ENCODE data around the gene GPR35. TPM values are rescaled to one million over a fixed set of nuclear protein-coding genes. Genes with fewer than 3 reads are reported as not detected.
A peak's percentile ranks its signal among the peaks of the same experiment; 100 is the strongest.

The GPR35 gene
- total RNA-seq, 1 donor from 2014 or later = 4.7 TPM

- H3K36me3 ChIP-seq = peaks cover 31% of the 10 kb centered on the region
- no peak for TF ChIP-seq CTCF (IDR thresholded peaks at IDR 0.05)
- intact Hi-C loops (cut with DNase I) = no loop called here
- H3K9me3 ChIP-seq = no peaks in the 10 kb centered on the region
- H3K27ac ChIP-seq = peak overlapping the region; percentile 92
- peak overlapping the region; percentile 96 for H3K4me3 ChIP-seq
- ATAC-seq (peak; percentile 46 to 65), DNase-seq (peak; percentile 74)
- no peaks in the 10 kb centered on the region for H3K27me3 ChIP-seq (ENCODE audit: low read depth)
- peaks cover 31% of the 10 kb centered on the region for H3K4me1 ChIP-seq
Observed at GRCh38 chr2:240586919-240587800, 38.1 kb upstream of the GPR35 start.

- intact Hi-C loops (cut with DNase I) = no loop called here
- Histone ChIP-seq H3K4me3 (peak overlapping the region; percentile 96), H3K9me3 (no peaks in the 10 kb centered on the region), H3K36me3 (peaks cover 40% of the 10 kb centered on the region), H3K27me3 (ENCODE audit: low read depth) (no peaks in the 10 kb centered on the region), H3K27ac (no peak overlapping the region), H3K4me1 (peaks cover 31% of the 10 kb centered on the region)
- TF ChIP-seq CTCF (IDR thresholded peaks at IDR 0.05) = no peak
- no peak for ATAC-seq
- DNase-seq = peak; percentile 18
Observed at GRCh38 chr2:240588006-240588655, 37.1 kb upstream of the GPR35 start.

GRCh38 chr2:240588669-240589068, 36.6 kb upstream of the GPR35 start:
- Histone ChIP-seq H3K27me3 (ENCODE audit: low read depth) (no peaks in the 10 kb centered on the region), H3K9me3 (no peaks in the 10 kb centered on the region), H3K4me1 (peaks cover 31% of the 10 kb centered on the region), H3K27ac (no peak overlapping the region), H3K36me3 (peaks cover 44% of the 10 kb centered on the region), H3K4me3 (no peak overlapping the region)
- ATAC-seq (no peak), DNase-seq (peak; percentile 20)
- no peak for TF ChIP-seq CTCF (IDR thresholded peaks at IDR 0.05)
- intact Hi-C loops (cut with DNase I) = no loop called here

GRCh38 chr2:240589375-240589774, 35.9 kb upstream of the GPR35 start:
- TF ChIP-seq CTCF (IDR thresholded peaks at IDR 0.05) = no peak
- no peak overlapping the region for H3K4me3 ChIP-seq
- H3K27ac ChIP-seq = no peak overlapping the region
- DNase-seq (peak; percentile 24), ATAC-seq (no peak)
- intact Hi-C loops (cut with DNase I) = no loop called here
- peaks cover 28% of the 10 kb centered on the region for H3K4me1 ChIP-seq
- no peaks in the 10 kb centered on the region for H3K9me3 ChIP-seq
- H3K36me3 ChIP-seq = peaks cover 49% of the 10 kb centered on the region
- no peaks in the 10 kb centered on the region for H3K27me3 ChIP-seq (ENCODE audit: low read depth)

- H3K36me3 ChIP-seq = peaks cover 53% of the 10 kb centered on the region
- no peaks in the 10 kb centered on the region for H3K27me3 ChIP-seq (ENCODE audit: low read depth)
- intact Hi-C loops (cut with DNase I) = no loop called here
- peaks cover 22% of the 10 kb centered on the region for H3K4me1 ChIP-seq
- DNase-seq (peak; percentile 24), ATAC-seq (no peak)
- H3K4me3 ChIP-seq = no peak overlapping the region
- no peak overlapping the region for H3K27ac ChIP-seq
- TF ChIP-seq CTCF (IDR thresholded peaks at IDR 0.05) = no peak
- H3K9me3 ChIP-seq = no peaks in the 10 kb centered on the region
Observed at GRCh38 chr2:240589850-240590525, 35.3 kb upstream of the GPR35 start.

All from lower lobe of right lung (tissue), 2 donors.